ENCODE measurements around the gene KCNAB1. TPM values are rescaled to one million over a fixed set of nuclear protein-coding genes. Genes with fewer than 3 reads are reported as not detected.

Gene KCNAB1
- total RNA-seq, 1 donor from 2014 or later, result 2.1 TPM

- peaks cover 1% of the 10 kb centered on the region for H3K4me1 Mint-ChIP-seq (ENCODE audit: low read depth)
- H3K9me3 Mint-ChIP-seq (ENCODE audit: low read depth), result no peaks in the 10 kb centered on the region
- no peaks in the 10 kb centered on the region for H3K36me3 Mint-ChIP-seq (ENCODE audit: insufficient read depth)
- H3K27ac Mint-ChIP-seq, result no peak overlapping the region
- peaks cover 9% of the 10 kb centered on the region for H3K27me3 Mint-ChIP-seq
- no peak overlapping the region for H3K4me3 Mint-ChIP-seq (ENCODE audit: low read depth)
- TF ChIP-seq CTCF (IDR thresholded peaks at IDR 0.05; ENCODE audit: unreplicated experiment), result no peak
- DNase-seq (ENCODE audit: low spot score, unreplicated experiment), result no peak
Measured at GRCh38 chr3:156140001-156140595, 19.7 kb downstream of the KCNAB1 start.

GRCh38 chr3:156142702-156143101 lies 22.3 kb downstream of the KCNAB1 start:
- Mint-ChIP-seq H3K4me3 (ENCODE audit: low read depth) (no peak overlapping the region), H3K27ac (no peak overlapping the region), H3K9me3 (ENCODE audit: low read depth) (no peaks in the 10 kb centered on the region), H3K36me3 (ENCODE audit: insufficient read depth) (no peaks in the 10 kb centered on the region), H3K27me3 (peaks cover 9% of the 10 kb centered on the region), H3K4me1 (ENCODE audit: low read depth) (peaks cover 1% of the 10 kb centered on the region)
- no peak for TF ChIP-seq CTCF (IDR thresholded peaks at IDR 0.05; ENCODE audit: unreplicated experiment)
- DNase-seq (ENCODE audit: low spot score, unreplicated experiment), result no peak

- Mint-ChIP-seq H3K9me3 (ENCODE audit: low read depth) (no peaks in the 10 kb centered on the region), H3K4me3 (ENCODE audit: low read depth) (no peak overlapping the region), H3K27me3 (peaks cover 9% of the 10 kb centered on the region), H3K4me1 (ENCODE audit: low read depth) (peaks cover 1% of the 10 kb centered on the region), H3K27ac (no peak overlapping the region), H3K36me3 (ENCODE audit: insufficient read depth) (no peaks in the 10 kb centered on the region)
- TF ChIP-seq CTCF (IDR thresholded peaks at IDR 0.05; ENCODE audit: unreplicated experiment), result no peak
- DNase-seq (ENCODE audit: low spot score, unreplicated experiment), result no peak
Measured at GRCh38 chr3:156143136-156143535, 22.8 kb downstream of the KCNAB1 start.

- H3K36me3 Mint-ChIP-seq (ENCODE audit: insufficient read depth), result no peaks in the 10 kb centered on the region
- no peak for DNase-seq (ENCODE audit: low spot score, unreplicated experiment)
- peaks cover 5% of the 10 kb centered on the region for H3K4me1 Mint-ChIP-seq (ENCODE audit: low read depth)
- no peak overlapping the region for H3K27ac Mint-ChIP-seq
- no peak overlapping the region for H3K4me3 Mint-ChIP-seq (ENCODE audit: low read depth)
- no peaks in the 10 kb centered on the region for H3K9me3 Mint-ChIP-seq (ENCODE audit: low read depth)
- TF ChIP-seq CTCF (IDR thresholded peaks at IDR 0.05; ENCODE audit: unreplicated experiment), result no peak
- H3K27me3 Mint-ChIP-seq, result peaks cover 9% of the 10 kb centered on the region
Measured at GRCh38 chr3:156144060-156144459, 23.7 kb downstream of the KCNAB1 start.

GRCh38 chr3:156145866-156146265 lies 25.5 kb downstream of the KCNAB1 start:
- peaks cover 14% of the 10 kb centered on the region for H3K4me1 Mint-ChIP-seq (ENCODE audit: low read depth)
- H3K27ac Mint-ChIP-seq, result no peak overlapping the region
- no peak overlapping the region for H3K4me3 Mint-ChIP-seq (ENCODE audit: low read depth)
- H3K27me3 Mint-ChIP-seq, result peaks cover 9% of the 10 kb centered on the region
- no peak for TF ChIP-seq CTCF (IDR thresholded peaks at IDR 0.05; ENCODE audit: unreplicated experiment)
- no peak for DNase-seq (ENCODE audit: low spot score, unreplicated experiment)
- no peaks in the 10 kb centered on the region for H3K9me3 Mint-ChIP-seq (ENCODE audit: low read depth)
- no peaks in the 10 kb centered on the region for H3K36me3 Mint-ChIP-seq (ENCODE audit: insufficient read depth)

Data from progenitor cell of endocrine pancreas (in vitro differentiated cells).